Measurements from ENCODE around the gene FIG4.
"Not testable (repeated sequence)": the region's sequence is repeated elsewhere in the genome, so short reads cannot be mapped to it uniquely, and the experiment has no call there.

Gene FIG4

GRCh38 chr6:109701774-109702173 is 10.7 kb downstream of the FIG4 start:
- no peak for DNase-seq (ENCODE audit: low spot score)
- FAIRE-seq, result no peak

GRCh38 chr6:109702791-109703190 is 11.7 kb downstream of the FIG4 start:
- no peak for FAIRE-seq
- no peak for DNase-seq (ENCODE audit: low spot score)

- FAIRE-seq (peak; percentile 17), DNase-seq (ENCODE audit: low spot score) (peak; percentile 61)
Observed at GRCh38 chr6:109705258-109705657, 14.2 kb downstream of the FIG4 start.

- DNase-seq (ENCODE audit: low spot score) (no peak), FAIRE-seq (no peak)
Observed at GRCh38 chr6:109706513-109706912, 15.4 kb downstream of the FIG4 start.

- FAIRE-seq, result not testable (repeated sequence)
Observed at GRCh38 chr6:109708099-109708498, 17.0 kb downstream of the FIG4 start.

GRCh38 chr6:109713097-109713496 is 22.0 kb downstream of the FIG4 start:
- no peak for FAIRE-seq
- no peak for DNase-seq (ENCODE audit: low spot score)

More at GRCh38 chr6:109708099-109708498, 17.0 kb downstream of the FIG4 start:
- DNase-seq (ENCODE audit: low spot score), result not testable (repeated sequence)

GRCh38 chr6:109714166-109714565 is 23.1 kb downstream of the FIG4 start:
- DNase-seq (ENCODE audit: low spot score) (no peak), FAIRE-seq (no peak)

GRCh38 chr6:109714611-109715010 is 23.5 kb downstream of the FIG4 start:
- DNase-seq (ENCODE audit: low spot score), result no peak

GRCh38 chr6:109715616-109716015 is 24.5 kb downstream of the FIG4 start:
- DNase-seq (ENCODE audit: low spot score) (no peak), FAIRE-seq (no peak)

More at GRCh38 chr6:109714611-109715010, 23.5 kb downstream of the FIG4 start:
- FAIRE-seq, result no peak

- FAIRE-seq (no peak), DNase-seq (ENCODE audit: low spot score) (no peak)
Observed at GRCh38 chr6:109717971-109718370, 26.9 kb downstream of the FIG4 start.

- no peak for FAIRE-seq
- no peak for DNase-seq (ENCODE audit: low spot score)
Observed at GRCh38 chr6:109718991-109719390, 27.9 kb downstream of the FIG4 start.

- DNase-seq (ENCODE audit: low spot score), result no peak
- FAIRE-seq, result no peak
Observed at GRCh38 chr6:109720311-109720710, 29.2 kb downstream of the FIG4 start.

- FAIRE-seq, result no peak
Observed at GRCh38 chr6:109722011-109722410, 30.9 kb downstream of the FIG4 start.

GRCh38 chr6:109722564-109723254 is 31.6 kb downstream of the FIG4 start:
- no peak for FAIRE-seq
- DNase-seq (ENCODE audit: low spot score), result no peak

More at GRCh38 chr6:109722011-109722410, 30.9 kb downstream of the FIG4 start:
- DNase-seq (ENCODE audit: low spot score), result no peak

GRCh38 chr6:109725250-109725649 is 34.2 kb downstream of the FIG4 start:
- FAIRE-seq, result not testable (repeated sequence)

GRCh38 chr6:109736273-109737025 is 45.4 kb downstream of the FIG4 start:
- FAIRE-seq (no peak), DNase-seq (ENCODE audit: low spot score) (no peak)

More at GRCh38 chr6:109725250-109725649, 34.2 kb downstream of the FIG4 start:
- DNase-seq (ENCODE audit: low spot score), result not testable (repeated sequence)

- no peak for DNase-seq (ENCODE audit: low spot score)
- no peak for FAIRE-seq
Observed at GRCh38 chr6:109738255-109738654, 47.2 kb downstream of the FIG4 start.

- FAIRE-seq, result no peak
Observed at GRCh38 chr6:109738667-109739066, 47.6 kb downstream of the FIG4 start.

GRCh38 chr6:109739686-109740085 is 48.6 kb downstream of the FIG4 start:
- no peak for DNase-seq (ENCODE audit: low spot score)
- no peak for FAIRE-seq

More at GRCh38 chr6:109738667-109739066, 47.6 kb downstream of the FIG4 start:
- DNase-seq (ENCODE audit: low spot score), result no peak

GRCh38 chr6:109740787-109741186 is 49.7 kb downstream of the FIG4 start:
- FAIRE-seq, result no peak

GRCh38 chr6:109743739-109744138 is 52.6 kb downstream of the FIG4 start:
- FAIRE-seq, result no peak
- peak; percentile 3 for DNase-seq (ENCODE audit: low spot score)

More at GRCh38 chr6:109740787-109741186, 49.7 kb downstream of the FIG4 start:
- no peak for DNase-seq (ENCODE audit: low spot score)

GRCh38 chr6:109744779-109745178 is 53.7 kb downstream of the FIG4 start:
- FAIRE-seq; DNase-seq (ENCODE audit: low spot score): not testable (repeated sequence)
